H1 (cell line): Measurements from ENCODE around the gene ARHGAP6.

Experiments
- CTCF ChIP-seq, 3 experiments: IDR thresholded peaks; 1 replicate in 2 of 3; 2 replicates in 1 of 3; pipeline versions ENCODE4 v1.5.1 to v1.6.1; 2011; ENCODE audit warnings: low read length in 3 of 3, mild to moderate bottlenecking in 3 of 3, inconsistent platforms in 2 of 3, low read depth in 1 of 3, moderate library complexity in 1 of 3; ENCODE audit not compliant: insufficient read depth in 1 of 3; ENCODE audit errors: control extremely low read depth in 1 of 3
- EP300 ChIP-seq, 2 experiments: IDR thresholded peaks; 1 replicate in 1 of 2; 2 replicates in 1 of 2; pipeline ENCODE4 v1.6.1; 2011 to 2012; ENCODE audit warnings: low read depth in 2 of 2, low read length in 2 of 2, mild to moderate bottlenecking in 2 of 2, borderline replicate concordance in 1 of 2, inconsistent platforms in 1 of 2, moderate library complexity in 1 of 2
- GABPA ChIP-seq: IDR thresholded peaks from 2 replicates; pipeline ENCODE4 v1.6.1; 2011; ENCODE audit warnings: mild to moderate bottlenecking, low read length, moderate library complexity, borderline replicate concordance; ENCODE audit not compliant: insufficient read depth
- GTF2F1 ChIP-seq: IDR thresholded peaks from 2 replicates; pipeline ENCODE4 v1.6.1; 2012; ENCODE audit warnings: low read depth, low read length, improper control_type of control experiment, borderline replicate concordance
- MAFK ChIP-seq: IDR thresholded peaks from 2 replicates; pipeline ENCODE4 v1.6.1; 2012; ENCODE audit warnings: low read depth, mild to moderate bottlenecking, improper control_type of control experiment, low read length
- NRF1 ChIP-seq: IDR thresholded peaks from 2 replicates; pipeline ENCODE4 v1.6.1; 2011; ENCODE audit warnings: mild to moderate bottlenecking, low read depth, low read length, improper control_type of control experiment
- POLR2A ChIP-seq, 2 experiments: IDR thresholded peaks; 1 replicate in 1 of 2; 2 replicates in 1 of 2; pipeline ENCODE4 v1.6.1; 2011; ENCODE audit warnings: low read depth in 2 of 2, low read length in 2 of 2, mild to moderate bottlenecking in 2 of 2; ENCODE audit errors: control extremely low read depth in 1 of 2
- RAD21 ChIP-seq, 2 experiments: IDR thresholded peaks in 1 of 2; conservative IDR thresholded peaks in 1 of 2; 2 replicates each; pipeline ENCODE4 v1.6.1; 2011; ENCODE audit warnings: low read depth in 2 of 2, low read length in 2 of 2, improper control_type of control experiment in 1 of 2, inconsistent platforms in 1 of 2, mild to moderate bottlenecking in 1 of 2, moderate library complexity in 1 of 2
- TCF12 ChIP-seq: IDR thresholded peaks from 2 replicates; pipeline ENCODE4 v1.6.1; 2011; ENCODE audit warnings: low read depth, mild to moderate bottlenecking, low read length

GRCh38 chrX:11171956-11172355 is 493.8 kb downstream of the ARHGAP6 start:
- TF ChIP-seq POLR2A (IDR thresholded peaks at IDR 0.05; ENCODE audit: control extremely low read depth in 1 of 2, low read depth in 2 of 2, low read length in 2 of 2) = no peak
- no peak for TF ChIP-seq GABPA
- TF ChIP-seq EP300 (IDR thresholded peaks at IDR 0.05; ENCODE audit: borderline replicate concordance in 1 of 2, low read depth in 2 of 2, low read length in 2 of 2) = no peak
- TF ChIP-seq MAFK = no peak
- no peak for TF ChIP-seq CTCF (IDR thresholded peaks at IDR 0.05; ENCODE audit: control extremely low read depth in 1 of 3, insufficient read depth in 1 of 3, low read depth in 1 of 3, low read length in 3 of 3)
- TF ChIP-seq NRF1 = no peak
- no peak for TF ChIP-seq RAD21 (IDR thresholded peaks at IDR 0.05 in 1 of 2, conservative IDR thresholded peaks at IDR 0.05 in 1 of 2; ENCODE audit: low read depth in 2 of 2, low read length in 2 of 2)
- TF ChIP-seq TCF12 = no peak
- no peak for TF ChIP-seq GTF2F1
